ENCODE measurements around the gene RGS7BP. TPM values are rescaled to one million over a fixed set of nuclear protein-coding genes. Genes with fewer than 3 reads are reported as not detected.
A peak's percentile ranks its signal among the peaks of the same experiment; 100 is the strongest.

The RGS7BP gene
- polyA plus RNA-seq (2013, experiment 1 of 2) = 0.44 TPM
- 0.38 TPM for polyA plus RNA-seq (2013, experiment 2 of 2)

GRCh38 chr5:64505769-64506566, at the start of gene RGS7BP:
Gene RGS7BP (plus strand): TSS chr5:64506015. CDS start chr5:64506625, 610 bp downstream.
- H2BK12ac ChIP-seq (ENCODE audit: low read length in 2 of 2) = peak within 1 kb of the TSS in 1 of 2 experiments; percentile 31
- no peaks in the 10 kb centered on the region for H3K36me3 ChIP-seq (ENCODE audit: control insufficient read depth in 1 of 2, insufficient read depth in 2 of 2, low read depth in 1 of 2, low read length in 2 of 2)
- no peaks in the 10 kb centered on the region for H3K9me3 ChIP-seq (ENCODE audit: control insufficient read depth, low read length)
- H2AFZ ChIP-seq (ENCODE audit: low read depth, low read length) = peak within 1 kb of the TSS; percentile 75
- H3K4me2 ChIP-seq (ENCODE audit: low read length, poor library complexity, severe bottlenecking) = peak within 1 kb of the TSS; percentile 79
- H3K4me1 ChIP-seq (ENCODE audit: control insufficient read depth, insufficient read depth, low read depth, low read length) = peaks cover 15% of the 10 kb centered on the region
- H3K14ac ChIP-seq (ENCODE audit: low read length in 2 of 2) = peak within 1 kb of the TSS in 1 of 2 experiments; percentile 64
- peak; percentile 68 for DNase-seq
- H3K79me1 ChIP-seq (replicated peaks; ENCODE audit: low read length, poor library complexity, severe bottlenecking) = no peaks in the 10 kb centered on the region
- H3K4me3 ChIP-seq (ENCODE audit: insufficient read depth in 1 of 2, low read depth in 1 of 2, low read length in 2 of 2) = peak within 1 kb of the TSS; percentile 48 to 70
- H2BK120ac ChIP-seq (ENCODE audit: low read depth, low read length) = no peak within 1 kb of the TSS
- H3K27ac ChIP-seq (ENCODE audit: low read length, poor library complexity, severe bottlenecking) = no peak within 1 kb of the TSS
- H2BK5ac ChIP-seq (ENCODE audit: low read depth, low read length, poor library complexity, severe bottlenecking) = no peak within 1 kb of the TSS
- no peak within 1 kb of the TSS for H3K18ac ChIP-seq (ENCODE audit: low read depth in 1 of 2, low read length in 2 of 2)
- H3K4ac ChIP-seq (ENCODE audit: low read depth in 1 of 2, low read length in 2 of 2) = peak within 1 kb of the TSS in 1 of 2 experiments; percentile 27
- no peak within 1 kb of the TSS for H3K9ac ChIP-seq (ENCODE audit: low read length)
- H2AK5ac ChIP-seq (ENCODE audit: low read length, severe bottlenecking) = no peak within 1 kb of the TSS
- H2BK15ac ChIP-seq (ENCODE audit: low read depth, poor library complexity, severe bottlenecking) = no peak within 1 kb of the TSS
- WGBS = 2% methylated on average over 53 of the region's 53 CpGs
- H3K27me3 ChIP-seq (ENCODE audit: control insufficient read depth in 1 of 2, insufficient read depth in 1 of 2, low read length in 2 of 2) = peaks cover 56 to 65% of the 10 kb centered on the region in 2 experiments
- no peak within 1 kb of the TSS for H4K91ac ChIP-seq (ENCODE audit: low read length)
- H4K8ac ChIP-seq (ENCODE audit: low read length) = peak within 1 kb of the TSS; percentile 10
- H3K23ac ChIP-seq (ENCODE audit: low read length in 2 of 2) = no peak within 1 kb of the TSS

- no peak overlapping the region for H3K4me3 ChIP-seq (ENCODE audit: insufficient read depth in 1 of 2, low read depth in 1 of 2, low read length in 2 of 2)
- H3K4me1 ChIP-seq (ENCODE audit: control insufficient read depth, insufficient read depth, low read depth, low read length) = no peaks in the 10 kb centered on the region
- WGBS = no CpG with 5 or more reads among the region's 1 CpG
Observed at GRCh38 chr5:64457846-64458245, 48.0 kb upstream of the RGS7BP start.

GRCh38 chr5:64458948-64459347, 46.9 kb upstream of the RGS7BP start:
- Histone ChIP-seq H2AFZ (ENCODE audit: low read depth, low read length) (no peak overlapping the region), H3K27me3 (ENCODE audit: control insufficient read depth in 1 of 2, insufficient read depth in 1 of 2, low read length in 2 of 2) (no peaks in the 10 kb centered on the region), H4K8ac (ENCODE audit: low read length) (no peak overlapping the region), H2BK12ac (ENCODE audit: low read length in 2 of 2) (no peak overlapping the region), H2BK5ac (ENCODE audit: low read depth, low read length, poor library complexity, severe bottlenecking) (no peak overlapping the region), H3K14ac (ENCODE audit: low read length in 2 of 2) (no peak overlapping the region), H3K79me1 (replicated peaks; ENCODE audit: low read length, poor library complexity, severe bottlenecking) (no peaks in the 10 kb centered on the region), H3K9ac (ENCODE audit: low read length) (no peak overlapping the region), H3K36me3 (ENCODE audit: control insufficient read depth in 1 of 2, insufficient read depth in 2 of 2, low read depth in 1 of 2, low read length in 2 of 2) (no peaks in the 10 kb centered on the region), H2AK5ac (ENCODE audit: low read length, severe bottlenecking) (no peak overlapping the region), H3K4ac (ENCODE audit: low read depth in 1 of 2, low read length in 2 of 2) (no peak overlapping the region), H3K18ac (ENCODE audit: low read depth in 1 of 2, low read length in 2 of 2) (no peak overlapping the region), H3K4me2 (ENCODE audit: low read length, poor library complexity, severe bottlenecking) (no peak overlapping the region), H3K23ac (ENCODE audit: low read length in 2 of 2) (no peak overlapping the region), H3K4me1 (ENCODE audit: control insufficient read depth, insufficient read depth, low read depth, low read length) (no peaks in the 10 kb centered on the region), H3K27ac (ENCODE audit: low read length, poor library complexity, severe bottlenecking) (no peak overlapping the region), H4K91ac (ENCODE audit: low read length) (no peak overlapping the region), H3K9me3 (ENCODE audit: control insufficient read depth, low read length) (peaks cover 2% of the 10 kb centered on the region), H3K4me3 (ENCODE audit: insufficient read depth in 1 of 2, low read depth in 1 of 2, low read length in 2 of 2) (no peak overlapping the region), H2BK15ac (ENCODE audit: low read depth, poor library complexity, severe bottlenecking) (no peak overlapping the region), H2BK120ac (ENCODE audit: low read depth, low read length) (no peak overlapping the region)
- 69% methylated on average over 3 of the region's 3 CpGs for WGBS
- no peak for DNase-seq

More at GRCh38 chr5:64457846-64458245, 48.0 kb upstream of the RGS7BP start:
- Histone ChIP-seq H3K4ac (ENCODE audit: low read depth in 1 of 2, low read length in 2 of 2) (no peak overlapping the region), H4K91ac (ENCODE audit: low read length) (no peak overlapping the region), H3K14ac (ENCODE audit: low read length in 2 of 2) (no peak overlapping the region), H3K18ac (ENCODE audit: low read depth in 1 of 2, low read length in 2 of 2) (no peak overlapping the region), H3K36me3 (ENCODE audit: control insufficient read depth in 1 of 2, insufficient read depth in 2 of 2, low read depth in 1 of 2, low read length in 2 of 2) (no peaks in the 10 kb centered on the region), H3K79me1 (replicated peaks; ENCODE audit: low read length, poor library complexity, severe bottlenecking) (no peaks in the 10 kb centered on the region), H2BK5ac (ENCODE audit: low read depth, low read length, poor library complexity, severe bottlenecking) (no peak overlapping the region), H3K9ac (ENCODE audit: low read length) (no peak overlapping the region), H2BK120ac (ENCODE audit: low read depth, low read length) (no peak overlapping the region), H3K4me2 (ENCODE audit: low read length, poor library complexity, severe bottlenecking) (no peak overlapping the region), H3K27ac (ENCODE audit: low read length, poor library complexity, severe bottlenecking) (no peak overlapping the region), H3K23ac (ENCODE audit: low read length in 2 of 2) (no peak overlapping the region), H2AK5ac (ENCODE audit: low read length, severe bottlenecking) (no peak overlapping the region), H2BK12ac (ENCODE audit: low read length in 2 of 2) (no peak overlapping the region), H2AFZ (ENCODE audit: low read depth, low read length) (no peak overlapping the region), H3K9me3 (ENCODE audit: control insufficient read depth, low read length) (peaks cover 2% of the 10 kb centered on the region), H2BK15ac (ENCODE audit: low read depth, poor library complexity, severe bottlenecking) (no peak overlapping the region), H3K27me3 (ENCODE audit: control insufficient read depth in 1 of 2, insufficient read depth in 1 of 2, low read length in 2 of 2) (no peaks in the 10 kb centered on the region), H4K8ac (ENCODE audit: low read length) (no peak overlapping the region)
- no peak for DNase-seq

- no peak overlapping the region for H3K9ac ChIP-seq (ENCODE audit: low read length)
- no peaks in the 10 kb centered on the region for H3K79me1 ChIP-seq (replicated peaks; ENCODE audit: low read length, poor library complexity, severe bottlenecking)
- H3K4me1 ChIP-seq (ENCODE audit: control insufficient read depth, insufficient read depth, low read depth, low read length) = no peaks in the 10 kb centered on the region
- H3K23ac ChIP-seq (ENCODE audit: low read length in 2 of 2) = no peak overlapping the region
- no peak overlapping the region for H2BK120ac ChIP-seq (ENCODE audit: low read depth, low read length)
- WGBS = 82% methylated on average over 3 of the region's 4 CpGs
- no peak overlapping the region for H3K18ac ChIP-seq (ENCODE audit: low read depth in 1 of 2, low read length in 2 of 2)
- no peak overlapping the region for H2AK5ac ChIP-seq (ENCODE audit: low read length, severe bottlenecking)
- H4K91ac ChIP-seq (ENCODE audit: low read length) = no peak overlapping the region
- H2BK15ac ChIP-seq (ENCODE audit: low read depth, poor library complexity, severe bottlenecking) = no peak overlapping the region
- no peak overlapping the region for H3K4ac ChIP-seq (ENCODE audit: low read depth in 1 of 2, low read length in 2 of 2)
- H3K9me3 ChIP-seq (ENCODE audit: control insufficient read depth, low read length) = peaks cover 2% of the 10 kb centered on the region
- no peak for DNase-seq
- no peak overlapping the region for H3K4me3 ChIP-seq (ENCODE audit: insufficient read depth in 1 of 2, low read depth in 1 of 2, low read length in 2 of 2)
- no peaks in the 10 kb centered on the region for H3K36me3 ChIP-seq (ENCODE audit: control insufficient read depth in 1 of 2, insufficient read depth in 2 of 2, low read depth in 1 of 2, low read length in 2 of 2)
- H2BK12ac ChIP-seq (ENCODE audit: low read length in 2 of 2) = no peak overlapping the region
- no peak overlapping the region for H2AFZ ChIP-seq (ENCODE audit: low read depth, low read length)
- no peak overlapping the region for H3K27ac ChIP-seq (ENCODE audit: low read length, poor library complexity, severe bottlenecking)
- no peak overlapping the region for H3K4me2 ChIP-seq (ENCODE audit: low read length, poor library complexity, severe bottlenecking)
- H4K8ac ChIP-seq (ENCODE audit: low read length) = no peak overlapping the region
- no peak overlapping the region for H2BK5ac ChIP-seq (ENCODE audit: low read depth, low read length, poor library complexity, severe bottlenecking)
- H3K27me3 ChIP-seq (ENCODE audit: control insufficient read depth in 1 of 2, insufficient read depth in 1 of 2, low read length in 2 of 2) = no peaks in the 10 kb centered on the region
- no peak overlapping the region for H3K14ac ChIP-seq (ENCODE audit: low read length in 2 of 2)
Observed at GRCh38 chr5:64462391-64462790, 43.4 kb upstream of the RGS7BP start.

Data from mesenchymal stem cell (in vitro differentiated cells and primary cell).